Gastrocnemius medialis (tissue), 4 donors: ENCODE data around the gene CACNA1B. TPM values are rescaled to one million over a fixed set of nuclear protein-coding genes. Genes with fewer than 3 reads are reported as not detected.

Source experiments
- ATAC-seq, 2 donors: fragments of 150-250 bp; one replicate each; pipeline ENCODE4 v1.9.1; 2016
- DNase-seq, 2 donors: peaks; one replicate each; pipeline ENCODE4 v3.0.0-alpha.2; 2019
- H3K27ac ChIP-seq, 4 donors: fragments of 200-600 bp; sonication (generic); 1 replicate in 1 of 4; 2 replicates in 3 of 4; pipeline ENCODE4 v1.5.1; 2016 to 2018; ENCODE audit warnings: mild to moderate bottlenecking in 2 of 4, moderate library complexity in 1 of 4
- H3K27me3 ChIP-seq, 3 donors: fragments of 200-600 bp; sonication (generic) in 2 of 3; 1 replicate in 1 of 3; 2 replicates in 2 of 3; pipeline versions ENCODE4 v1.5.1 to v1.6.0; 2016 to 2019; ENCODE audit warnings: mild to moderate bottlenecking in 1 of 3, moderate library complexity in 1 of 3
- H3K36me3 ChIP-seq, 2 donors: fragments of 200-600 bp; sonication (generic) in 1 of 2; one replicate each; pipeline ENCODE4 v1.5.1; 2017 to 2018
- H3K4me1 ChIP-seq, 2 donors: fragments of 200-600 bp; sonication (generic) in 1 of 2; one replicate each; pipeline ENCODE4 v1.5.1; 2016 to 2017; ENCODE audit warnings: mild to moderate bottlenecking in 2 of 2
- H3K4me3 ChIP-seq, 4 donors: fragments of 200-600 bp; sonication (generic) in 3 of 4; 1 replicate in 1 of 4; 2 replicates in 3 of 4; pipeline ENCODE4 v1.5.1; 2016 to 2019; ENCODE audit warnings: mild to moderate bottlenecking in 2 of 4
- H3K9me3 ChIP-seq, 3 donors: fragments of 200-600 bp; sonication (generic) in 2 of 3; 1 replicate in 1 of 3; 2 replicates in 2 of 3; pipeline ENCODE4 v1.5.1; 2016 to 2019
- POLR2A ChIP-seq, 2 donors: fragments of 450-650 bp; IDR thresholded peaks; one replicate each; pipeline ENCODE4 v1.6.1; 2017; ENCODE audit warnings: antibody characterized with exemption in 2 of 2, mild to moderate bottlenecking in 2 of 2, moderate library complexity in 2 of 2
- in situ Hi-C, 4 donors: fragments of 200-750 bp; cut with MboI; loops; one replicate each; pipeline versions ENCODE4 v1.15.0 to v1.8.0; 2017; ENCODE audit warnings: low sequenced_read_pairs in 4 of 4
- intact Hi-C: fragments of 100-400 bp; cut with DNase I; formaldehyde crosslinking; loops from one replicate; pipeline ENCODE4 v1.15.1; 2023; ENCODE audit warnings: low total_unique reads
- total RNA-seq, 4 donors: library from RNA; depleted of rRNA; stranded (reverse); fragments of >200 nt; gene quantifications; one replicate each; pipeline versions ENCODE4 v1.1.0 to v1.2.3, GENCODE V29; 2016
- TF ChIP-seq, protein P1 (sequence below), 5 experiments: fragments of 450-650 bp in 3 of 5; fragments of 200-600 bp in 2 of 5; sonication (generic) in 2 of 5; IDR thresholded peaks in 4 of 5; conservative IDR thresholded peaks in 1 of 5; 1 replicate in 4 of 5; 2 replicates in 1 of 5; pipeline ENCODE4 v1.5.1; 2016 to 2019; ENCODE audit warnings: antibody characterized with exemption in 5 of 5, mild to moderate bottlenecking in 3 of 5, moderate library complexity in 3 of 5

The CACNA1B gene
- total RNA-seq, 4 donors from 2014 or later, result 0.07 TPM; not detected in 3

DNA sequence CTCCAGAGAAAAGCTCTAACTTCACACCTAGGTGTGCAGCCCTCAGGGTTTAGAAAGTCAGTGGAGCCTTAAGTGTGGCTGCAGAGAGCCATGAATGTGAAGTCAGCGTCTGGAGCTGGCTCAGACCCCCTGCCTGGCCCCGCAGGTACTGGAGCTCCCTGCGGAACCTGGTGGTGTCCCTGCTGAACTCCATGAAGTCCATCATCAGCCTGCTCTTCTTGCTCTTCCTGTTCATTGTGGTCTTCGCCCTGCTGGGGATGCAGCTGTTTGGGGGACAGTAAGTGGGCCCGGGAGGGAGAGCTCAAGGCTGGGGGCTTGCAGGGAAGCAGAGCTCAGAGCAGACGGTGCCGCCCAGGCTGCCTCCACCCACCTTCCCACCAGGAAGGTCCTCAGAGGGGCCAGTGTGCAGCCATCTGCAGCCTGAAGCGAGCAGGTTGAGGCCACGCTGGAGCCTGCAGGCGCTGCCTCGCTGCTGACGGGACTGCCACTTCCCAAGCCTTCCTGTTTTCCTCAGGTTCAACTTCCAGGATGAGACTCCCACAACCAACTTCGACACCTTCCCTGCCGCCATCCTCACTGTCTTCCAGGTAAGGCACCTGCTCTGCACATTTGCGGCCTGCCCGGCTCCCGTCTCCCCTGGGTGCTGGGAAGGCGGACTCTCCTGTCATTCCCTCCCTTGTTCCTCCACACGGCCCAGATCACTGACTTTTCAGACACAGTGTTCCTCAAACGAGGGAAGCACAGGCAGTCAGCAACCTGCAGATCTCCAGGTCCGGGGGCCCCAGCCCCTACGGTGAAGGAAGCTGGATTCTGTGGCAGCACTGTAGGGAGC lies 108.9 kb downstream of the CACNA1B start:
- Histone ChIP-seq H3K9me3 (no peaks in the 10 kb centered on the region), H3K4me1 (no peaks in the 10 kb centered on the region), H3K36me3 (no peaks in the 10 kb centered on the region), H3K4me3 (no peak overlapping the region), H3K27me3 (peaks cover 0 to 7% (median 0%) of the 10 kb centered on the region in 3 donors), H3K27ac (no peak overlapping the region)
- in situ Hi-C loops, result no loop called here
- intact Hi-C loops, result no loop called here
- TF ChIP-seq POLR2A (IDR thresholded peaks at IDR 0.05), result no peak
- TF ChIP-seq, protein P1, sequence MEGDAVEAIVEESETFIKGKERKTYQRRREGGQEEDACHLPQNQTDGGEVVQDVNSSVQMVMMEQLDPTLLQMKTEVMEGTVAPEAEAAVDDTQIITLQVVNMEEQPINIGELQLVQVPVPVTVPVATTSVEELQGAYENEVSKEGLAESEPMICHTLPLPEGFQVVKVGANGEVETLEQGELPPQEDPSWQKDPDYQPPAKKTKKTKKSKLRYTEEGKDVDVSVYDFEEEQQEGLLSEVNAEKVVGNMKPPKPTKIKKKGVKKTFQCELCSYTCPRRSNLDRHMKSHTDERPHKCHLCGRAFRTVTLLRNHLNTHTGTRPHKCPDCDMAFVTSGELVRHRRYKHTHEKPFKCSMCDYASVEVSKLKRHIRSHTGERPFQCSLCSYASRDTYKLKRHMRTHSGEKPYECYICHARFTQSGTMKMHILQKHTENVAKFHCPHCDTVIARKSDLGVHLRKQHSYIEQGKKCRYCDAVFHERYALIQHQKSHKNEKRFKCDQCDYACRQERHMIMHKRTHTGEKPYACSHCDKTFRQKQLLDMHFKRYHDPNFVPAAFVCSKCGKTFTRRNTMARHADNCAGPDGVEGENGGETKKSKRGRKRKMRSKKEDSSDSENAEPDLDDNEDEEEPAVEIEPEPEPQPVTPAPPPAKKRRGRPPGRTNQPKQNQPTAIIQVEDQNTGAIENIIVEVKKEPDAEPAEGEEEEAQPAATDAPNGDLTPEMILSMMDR (IDR thresholded peaks at IDR 0.05 in 4 of 5, conservative IDR thresholded peaks at IDR 0.05 in 1 of 5), result no peak
- DNase-seq, result no peak
- no peak for ATAC-seq

DNA sequence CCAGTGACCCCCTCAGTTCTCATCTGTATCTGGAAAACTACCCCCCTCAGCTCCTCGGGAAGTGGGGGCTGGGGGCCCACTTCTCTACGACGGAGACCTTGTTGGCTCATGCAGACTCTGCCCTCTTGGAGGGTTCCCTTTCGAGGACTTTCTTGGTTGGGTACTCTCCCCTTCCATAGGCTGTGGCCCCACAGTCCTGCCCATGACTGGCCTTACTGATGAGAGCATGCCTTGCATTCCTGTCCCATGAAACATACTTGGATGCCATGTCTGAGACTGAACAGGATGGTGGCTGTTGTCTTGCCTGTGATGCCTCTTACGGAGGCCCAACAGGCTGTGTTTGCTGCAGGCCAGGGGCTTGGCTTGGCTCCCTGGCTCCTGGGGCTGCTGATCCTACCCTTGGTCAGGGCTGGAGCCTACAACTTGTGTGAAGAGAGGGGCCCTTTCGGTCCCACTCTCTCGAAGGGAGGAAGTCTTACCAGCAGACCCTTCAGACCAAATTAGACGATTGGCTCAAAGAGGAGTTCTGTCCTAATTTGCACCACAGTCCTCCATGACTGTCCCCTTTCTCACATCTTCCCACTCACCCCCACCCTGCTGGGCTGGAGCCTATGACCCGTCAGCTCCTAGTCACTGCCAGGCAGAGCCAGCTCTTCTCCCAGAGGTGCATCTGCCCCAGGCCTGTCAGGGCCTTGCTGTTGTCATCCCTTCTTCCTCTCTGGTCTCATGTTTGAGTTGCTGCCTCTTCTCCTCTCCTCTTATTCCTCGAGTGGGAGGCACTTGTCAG lies 109.9 kb downstream of the CACNA1B start:
- Histone ChIP-seq H3K4me3 (no peak overlapping the region), H3K9me3 (no peaks in the 10 kb centered on the region), H3K27ac (no peak overlapping the region), H3K36me3 (no peaks in the 10 kb centered on the region), H3K27me3 (peaks cover 0 to 12% (median 0%) of the 10 kb centered on the region in 3 donors), H3K4me1 (no peaks in the 10 kb centered on the region)
- DNase-seq (no peak), ATAC-seq (no peak)
- TF ChIP-seq, protein P1 (IDR thresholded peaks at IDR 0.05 in 4 of 5, conservative IDR thresholded peaks at IDR 0.05 in 1 of 5), result no peak
- TF ChIP-seq POLR2A (IDR thresholded peaks at IDR 0.05), result no peak
- intact Hi-C loops, result no loop called here
- in situ Hi-C loops, result no loop called here

DNA sequence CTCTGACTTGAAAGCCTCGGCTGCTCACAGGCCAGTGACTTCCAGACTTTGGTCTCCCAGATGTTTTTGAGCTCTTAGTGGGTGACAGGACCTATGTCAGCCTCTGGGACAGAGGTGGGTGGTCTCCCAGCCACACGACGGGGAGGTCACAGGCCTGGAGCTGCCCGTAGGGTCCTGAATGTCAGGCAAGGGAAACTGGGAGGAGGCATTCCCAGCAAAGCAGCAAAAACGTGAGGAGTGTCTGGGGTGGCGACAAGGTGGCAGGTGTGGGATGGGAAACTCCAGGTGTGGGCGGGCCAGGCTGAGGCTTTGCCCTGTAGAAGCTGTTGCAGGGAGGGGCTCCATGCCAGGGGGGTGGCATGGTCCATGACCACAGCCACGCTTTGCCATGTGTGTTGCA lies 110.5 kb downstream of the CACNA1B start:
- H3K9me3 ChIP-seq, result no peaks in the 10 kb centered on the region
- in situ Hi-C loops (no loop called here), intact Hi-C loops (no loop called here)
- no peaks in the 10 kb centered on the region for H3K36me3 ChIP-seq
- H3K4me3 ChIP-seq, result no peak overlapping the region
- H3K27ac ChIP-seq, result no peak overlapping the region
- DNase-seq (no peak), ATAC-seq (no peak)
- TF ChIP-seq, protein P1 (IDR thresholded peaks at IDR 0.05 in 4 of 5, conservative IDR thresholded peaks at IDR 0.05 in 1 of 5), result no peak
- no peak for TF ChIP-seq POLR2A (IDR thresholded peaks at IDR 0.05)
- H3K27me3 ChIP-seq, result peaks cover 0 to 12% (median 0%) of the 10 kb centered on the region in 3 donors
- H3K4me1 ChIP-seq, result no peaks in the 10 kb centered on the region

DNA sequence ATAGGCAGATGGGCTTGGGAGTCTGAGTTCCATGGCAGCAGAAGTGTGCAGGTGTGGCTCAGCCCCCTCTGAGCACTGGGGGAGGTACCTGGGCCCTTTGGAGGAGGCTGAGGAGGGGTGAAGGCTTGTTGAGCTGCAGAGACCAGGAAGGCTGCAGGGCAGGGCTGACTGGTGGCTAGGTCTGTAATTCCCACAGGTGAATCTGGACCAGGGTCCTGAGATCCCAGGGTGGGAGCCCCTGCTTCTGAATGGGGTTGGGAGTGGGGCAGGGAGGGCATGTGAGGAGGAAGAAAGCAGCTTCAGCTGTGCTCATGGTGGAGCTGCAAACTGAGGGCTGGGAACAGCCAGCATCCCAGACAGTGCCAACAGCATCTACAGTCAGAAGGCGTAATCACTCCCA lies 111.1 kb downstream of the CACNA1B start:
- intact Hi-C loops (no loop called here), in situ Hi-C loops (no loop called here)
- DNase-seq (no peak), ATAC-seq (no peak)
- TF ChIP-seq, protein P1 (IDR thresholded peaks at IDR 0.05 in 4 of 5, conservative IDR thresholded peaks at IDR 0.05 in 1 of 5), result no peak
- Histone ChIP-seq H3K27ac (no peak overlapping the region), H3K4me1 (no peaks in the 10 kb centered on the region), H3K27me3 (peaks cover 0 to 12% (median 0%) of the 10 kb centered on the region in 3 donors), H3K9me3 (no peaks in the 10 kb centered on the region), H3K36me3 (no peaks in the 10 kb centered on the region), H3K4me3 (no peak overlapping the region)
